GM23338 (cell line): ENCODE results near the gene NOP10. TPM values are rescaled to one million over a fixed set of nuclear protein-coding genes. Genes with fewer than 3 reads are reported as not detected.

Source experiments
- ATAC-seq: fragments of 200-7000 bp; cut with Tn5 transposase; 3 replicates; pipeline ENCODE4 v1.9.1; 2020
- DNase-seq: peaks from one replicate; pipeline ENCODE4 v3.0.0-alpha.2; 2015; ENCODE audit warnings: low spot score
- H2AFZ ChIP-seq: fragments of 200-600 bp; sonication (generic); 2 replicates; pipeline ENCODE4 v1.8.0; 2016; ENCODE audit warnings: antibody characterized with exemption, mild to moderate bottlenecking, moderate library complexity
- H3F3A ChIP-seq: fragments of 200-600 bp; sonication (generic); replicated peaks from 2 replicates; pipeline ENCODE4 v1.8.0; 2017; ENCODE audit warnings: antibody characterized with exemption, mixed run types, low read depth
- H3K27ac ChIP-seq: fragments of 200-600 bp; sonication (generic); 2 replicates; pipeline ENCODE4 v1.6.1; 2016; ENCODE audit warnings: low read depth
- H3K27me3 ChIP-seq: fragments of 200-600 bp; sonication (generic); 2 replicates; pipeline ENCODE4 v1.8.0; 2016; ENCODE audit warnings: mild to moderate bottlenecking, mixed run types, moderate library complexity; ENCODE audit not compliant: insufficient read depth
- H3K36me3 ChIP-seq: fragments of 200-600 bp; sonication (generic); 2 replicates; pipeline ENCODE4 v1.8.0; 2016; ENCODE audit warnings: mild to moderate bottlenecking; ENCODE audit not compliant: insufficient read depth
- H3K4me1 ChIP-seq: fragments of 200-600 bp; sonication (generic); 2 replicates; pipeline ENCODE4 v1.8.0; 2016; ENCODE audit warnings: mild to moderate bottlenecking, moderate library complexity; ENCODE audit not compliant: insufficient read depth
- H3K4me2 ChIP-seq: fragments of 200-600 bp; sonication (generic); 2 replicates; pipeline ENCODE4 v1.7.1; 2017; ENCODE audit warnings: mixed run types
- H3K4me3 ChIP-seq: fragments of 200-600 bp; sonication (generic); 2 replicates; pipeline ENCODE4 v1.6.1; 2016; ENCODE audit warnings: mixed run types
- H3K79me2 ChIP-seq: fragments of 200-600 bp; sonication (generic); replicated peaks from 2 replicates; pipeline ENCODE4 v1.8.0; 2017; ENCODE audit warnings: mild to moderate bottlenecking; ENCODE audit not compliant: insufficient read depth
- H3K9me2 ChIP-seq: fragments of 200-600 bp; sonication (generic); 2 replicates; pipeline ENCODE4 v1.8.0; 2017; ENCODE audit not compliant: insufficient read depth
- H4K20me1 ChIP-seq: fragments of 200-600 bp; sonication (generic); replicated peaks from 2 replicates; pipeline ENCODE4 v1.8.0; 2017; ENCODE audit warnings: mild to moderate bottlenecking; ENCODE audit not compliant: insufficient read depth
- H3K27ac Mint-ChIP-seq: 2 replicates; pipeline ENCODE4 v1.8.0; 2020; ENCODE audit warnings: inconsistent platforms, mild to moderate bottlenecking, moderate library complexity, mixed read lengths
- H3K27me3 Mint-ChIP-seq: 3 replicates; pipeline ENCODE4 v1.8.0; 2022; ENCODE audit warnings: low read depth, mild to moderate bottlenecking, moderate library complexity, mixed read lengths, inconsistent platforms; ENCODE audit not compliant: insufficient read depth, poor library complexity
- H3K36me3 Mint-ChIP-seq: 3 replicates; pipeline ENCODE4 v1.8.0; 2021; ENCODE audit warnings: low read depth, mild to moderate bottlenecking, inconsistent platforms, moderate library complexity, mixed read lengths
- H3K4me1 Mint-ChIP-seq: 3 replicates; pipeline ENCODE4 v1.8.0; 2020; ENCODE audit warnings: mild to moderate bottlenecking, inconsistent platforms, mixed read lengths
- H3K4me3 Mint-ChIP-seq: 3 replicates; pipeline ENCODE4 v1.8.0; 2021; ENCODE audit warnings: moderate library complexity, mild to moderate bottlenecking, inconsistent platforms, mixed read lengths
- H3K9me3 Mint-ChIP-seq: 3 replicates; pipeline ENCODE4 v1.8.0; 2020; ENCODE audit warnings: moderate library complexity, mild to moderate bottlenecking, inconsistent platforms, mixed read lengths
- CREB1 ChIP-seq: fragments of 250-450 bp; sonication (Bioruptor Pico); IDR thresholded peaks from 2 replicates; pipeline ENCODE4 v1.5.0; 2020; ENCODE audit warnings: low read depth, mild to moderate bottlenecking, moderate library complexity
- CTCF ChIP-seq, 2 experiments: fragments of 200-600 bp in 1 of 2; sonication (generic) in 1 of 2; conservative IDR thresholded peaks; 2 replicates each; pipeline versions ENCODE4 v1.5.1 to v1.6.1; 2016 to 2017; ENCODE audit warnings: antibody characterized with exemption in 2 of 2, low read depth in 2 of 2, mild to moderate bottlenecking in 2 of 2, moderate library complexity in 1 of 2
- ETS1 ChIP-seq: IDR thresholded peaks from 2 replicates; pipeline ENCODE4 v1.6.1; 2016; ENCODE audit warnings: antibody characterized with exemption
- EZH2 ChIP-seq: fragments of 200-600 bp; sonication (generic); IDR thresholded peaks from one replicate; pipeline ENCODE4 v1.8.0; 2017; ENCODE audit warnings: antibody characterized with exemption, mild to moderate bottlenecking, low read depth; ENCODE audit not compliant: unreplicated experiment
- EZH2phosphoT487 ChIP-seq: fragments of 200-600 bp; sonication (generic); IDR thresholded peaks from one replicate; pipeline ENCODE4 v1.8.1; 2018; ENCODE audit warnings: antibody characterized with exemption; ENCODE audit not compliant: unreplicated experiment
- JUNB ChIP-seq: IDR thresholded peaks from one replicate; pipeline ENCODE4 v1.6.1; 2016; ENCODE audit warnings: antibody characterized with exemption; ENCODE audit not compliant: unreplicated experiment
- NANOG ChIP-seq: IDR thresholded peaks from 2 replicates; pipeline ENCODE4 v1.6.1; 2016; ENCODE audit warnings: antibody characterized with exemption, borderline replicate concordance
- POLR2AphosphoS5 ChIP-seq: IDR thresholded peaks from 2 replicates; pipeline ENCODE4 v1.6.1; 2016; ENCODE audit warnings: antibody characterized with exemption, low read depth
- REST ChIP-seq: IDR thresholded peaks from one replicate; pipeline ENCODE4 v1.6.1; 2018; ENCODE audit warnings: antibody characterized with exemption; ENCODE audit not compliant: unreplicated experiment
- STAT1 ChIP-seq: IDR thresholded peaks from one replicate; pipeline ENCODE4 v1.6.1; 2016; ENCODE audit warnings: antibody characterized with exemption; ENCODE audit not compliant: unreplicated experiment
- ZNF114 ChIP-seq: fragments of 250-450 bp; sonication (Bioruptor Pico); IDR thresholded peaks from 2 replicates; pipeline ENCODE4 v1.5.0; 2020; ENCODE audit warnings: mild to moderate bottlenecking, moderate library complexity
- ZNF331 ChIP-seq: fragments of 250-450 bp; sonication (Bioruptor Pico); IDR thresholded peaks from 2 replicates; pipeline ENCODE4 v1.5.0; 2020; ENCODE audit warnings: low read depth, mild to moderate bottlenecking, moderate library complexity
- ZNF462 ChIP-seq: fragments of 250-450 bp; sonication (Bioruptor Pico); IDR thresholded peaks from 2 replicates; pipeline ENCODE4 v1.5.0; 2020; ENCODE audit warnings: mild to moderate bottlenecking, moderate library complexity
- polyA plus RNA-seq: library from polyadenylated mRNA; unstranded; fragments of >200 nt; fragmentation: Nextera tagmentation; extraction: Ambion mirVana; gene quantifications from 2 replicates; pipeline ENCODE4 v1.2.1, GENCODE V29; 2016
- total RNA-seq: library from RNA; depleted of rRNA; stranded (reverse); fragments of >200 nt; shearing (Covaris generic); gene quantifications from 2 replicates; pipeline ENCODE4 v1.2.3, GENCODE V29; 2014

NOP10 gene
- total and polyA plus RNA-seq, 2 experiments from 2014 or later = 417 to 718 TPM

- Mint-ChIP-seq H3K27ac (no peak overlapping the region), H3K27me3 (peaks cover 4% of the 10 kb centered on the region), H3K36me3 (peaks cover 44% of the 10 kb centered on the region), H3K4me1 (peaks cover 13% of the 10 kb centered on the region), H3K9me3 (no peaks in the 10 kb centered on the region; the same call in 2 of the 3 replicates), H3K4me3 (no peak overlapping the region)
- Histone ChIP-seq H2AFZ (no peak overlapping the region), H3K4me1 (0 out of 2 replicates have a peak, but pooled peaks cover 4% of the 10 kb centered on the region), H3F3A (no peaks in the 10 kb centered on the region), H3K79me2 (no peaks in the 10 kb centered on the region), H3K9me2 (no peaks in the 10 kb centered on the region), H4K20me1 (no peaks in the 10 kb centered on the region), H3K4me3 (no peak overlapping the region), H3K36me3 (peaks cover 3% of the 10 kb centered on the region; the same call in 1 of the 2 replicates), H3K4me2 (no peak overlapping the region), H3K27me3 (no peaks in the 10 kb centered on the region), H3K27ac (no peak overlapping the region)
- no peak for ATAC-seq
- TF ChIP-seq CTCF (conservative IDR thresholded peaks at IDR 0.05; ENCODE audit: low read depth in 2 of 2) (no peak), ZNF114 (CRISPR knock-in tag) (no peak), POLR2AphosphoS5 (no peak), NANOG (no peak), EZH2 (no peak), EZH2phosphoT487 (no peak), STAT1 (no peak), REST (no peak), CREB1 (CRISPR knock-in tag) (no peak), ZNF331 (no peak), JUNB (no peak), ZNF462 (no peak), ETS1 (no peak)
- no peak for DNase-seq
Measured at GRCh38 chr15:34354286-34354685, 11.3 kb upstream of the NOP10 start.
